SW 1271 (cell line): ENCODE data around the gene KCNC4.

ENCODE experiments used
- DNase-seq, 2 experiments: peaks; one replicate each; lab custom pipeline; 2025; lab: John Stamatoyannopoulos, UW

Gene KCNC4

GRCh38 chr1:110254604-110255391, 44.7 kb downstream of the KCNC4 start:
- DNase-seq = no peak

- DNase-seq = no peak
Observed at GRCh38 chr1:110255392-110255787, 45.3 kb downstream of the KCNC4 start.

GRCh38 chr1:110258734-110259133, 48.6 kb downstream of the KCNC4 start:
- no peak for DNase-seq

- no peak for DNase-seq
Observed at GRCh38 chr1:110259770-110260169, 49.7 kb downstream of the KCNC4 start.
